ENCODE measurements around the gene SREBF2. TPM values are rescaled to one million over a fixed set of nuclear protein-coding genes. Genes with fewer than 3 reads are reported as not detected.

Gene SREBF2
- polyA plus RNA-seq, 3 donors: 22.2 to 25.1 (median 24.5) TPM

- H3K9ac ChIP-seq (ENCODE audit: insufficient read depth, low read length, poor library complexity, severe bottlenecking): no peak overlapping the region
- H4K20me1 ChIP-seq (ENCODE audit: insufficient read depth, low read length): peaks cover 7% of the 10 kb centered on the region
- H3K4me1 ChIP-seq (ENCODE audit: control insufficient read depth in 1 of 2, insufficient read depth in 2 of 2, low read length in 2 of 2): peaks cover 42 to 59% of the 10 kb centered on the region in 2 donors
- Mint-ChIP-seq H3K4me1 (peaks cover 46% of the 10 kb centered on the region), H3K36me3 (peaks cover 4 to 7% of the 10 kb centered on the region in 2 donors), H3K9me3 (peaks cover 0 to 18% (median 10%) of the 10 kb centered on the region in 7 donors), H3K4me3 (peak overlapping the region in 1 of 2 donors; percentile 62), H3K27ac (peak overlapping the region in 1 of 7 donors; percentile 20), H3K27me3 (ENCODE audit: low read depth in 3 of 3) (peaks cover 43 to 57% (median 52%) of the 10 kb centered on the region in 3 donors)
- no peak overlapping the region for H3K4me3 ChIP-seq (replicated peaks in 1 of 3; ENCODE audit: low read depth in 2 of 3, low read length in 3 of 3)
- no peaks in the 10 kb centered on the region for H3K36me3 ChIP-seq (replicated peaks in 1 of 2; ENCODE audit: control insufficient read depth in 1 of 2, insufficient read depth in 2 of 2, low read length in 2 of 2)
- no peak overlapping the region for H3K27ac ChIP-seq (ENCODE audit: low read depth in 1 of 2, low read length in 2 of 2)
- no peak overlapping the region for H3K4me2 ChIP-seq (replicated peaks; ENCODE audit: extremely low read depth, low read length, poor library complexity, severe bottlenecking)
- TF ChIP-seq, protein P1, sequence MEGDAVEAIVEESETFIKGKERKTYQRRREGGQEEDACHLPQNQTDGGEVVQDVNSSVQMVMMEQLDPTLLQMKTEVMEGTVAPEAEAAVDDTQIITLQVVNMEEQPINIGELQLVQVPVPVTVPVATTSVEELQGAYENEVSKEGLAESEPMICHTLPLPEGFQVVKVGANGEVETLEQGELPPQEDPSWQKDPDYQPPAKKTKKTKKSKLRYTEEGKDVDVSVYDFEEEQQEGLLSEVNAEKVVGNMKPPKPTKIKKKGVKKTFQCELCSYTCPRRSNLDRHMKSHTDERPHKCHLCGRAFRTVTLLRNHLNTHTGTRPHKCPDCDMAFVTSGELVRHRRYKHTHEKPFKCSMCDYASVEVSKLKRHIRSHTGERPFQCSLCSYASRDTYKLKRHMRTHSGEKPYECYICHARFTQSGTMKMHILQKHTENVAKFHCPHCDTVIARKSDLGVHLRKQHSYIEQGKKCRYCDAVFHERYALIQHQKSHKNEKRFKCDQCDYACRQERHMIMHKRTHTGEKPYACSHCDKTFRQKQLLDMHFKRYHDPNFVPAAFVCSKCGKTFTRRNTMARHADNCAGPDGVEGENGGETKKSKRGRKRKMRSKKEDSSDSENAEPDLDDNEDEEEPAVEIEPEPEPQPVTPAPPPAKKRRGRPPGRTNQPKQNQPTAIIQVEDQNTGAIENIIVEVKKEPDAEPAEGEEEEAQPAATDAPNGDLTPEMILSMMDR (IDR thresholded peaks at IDR 0.05): no peak
- H3K27me3 ChIP-seq (ENCODE audit: control insufficient read depth in 2 of 2, insufficient read depth in 2 of 2, low read length in 2 of 2): peaks cover 32 to 51% of the 10 kb centered on the region in 2 donors
- DNase-seq: no peak
- WGBS (ENCODE audit: insufficient coverage): 80% methylated on average over 7 of the region's 10 CpGs
- peaks cover 0 to 30% of the 10 kb centered on the region in 2 donors for H3K9me3 ChIP-seq (replicated peaks in 1 of 2; ENCODE audit: control insufficient read depth in 1 of 2, insufficient read depth in 1 of 2, low read length in 2 of 2)
- intact Hi-C loops (cut with micrococcal nuclease): no loop called here
- H2AFZ ChIP-seq (ENCODE audit: insufficient read depth, low read depth, low read length, poor library complexity, severe bottlenecking): no peak overlapping the region
- no peaks in the 10 kb centered on the region for H3K79me2 ChIP-seq (ENCODE audit: insufficient read depth, low read length)
Observed at GRCh38 chr22:41916745-41917358, 83.9 kb downstream of the SREBF2 start.

DNA sequence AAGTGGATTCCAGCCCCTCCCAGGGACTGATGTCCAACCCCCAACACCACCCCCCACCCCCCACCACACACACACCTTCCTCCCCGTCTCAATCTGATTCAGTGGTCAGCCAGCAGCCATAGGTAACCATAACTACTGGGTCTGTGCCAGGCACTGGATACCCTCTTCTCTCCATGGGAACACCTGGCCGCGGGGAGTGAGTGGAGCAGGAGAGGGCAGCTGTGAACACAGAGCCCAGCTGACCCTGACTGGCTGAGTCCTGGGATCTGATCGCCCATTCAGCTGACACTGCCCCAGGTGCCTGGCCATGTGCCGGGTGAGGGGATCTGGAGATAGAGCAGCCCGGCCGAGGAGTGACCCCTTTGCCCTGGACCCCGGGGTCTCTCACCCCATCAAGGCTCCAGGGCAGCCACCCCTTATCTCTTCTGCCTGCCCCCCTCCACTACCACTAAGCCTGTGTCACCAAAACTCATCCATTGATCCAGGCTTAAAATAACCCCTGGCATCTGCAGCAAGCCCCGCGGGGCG is 84.5 kb downstream of the SREBF2 start:
- Histone ChIP-seq H3K9me3 (replicated peaks in 1 of 2; ENCODE audit: control insufficient read depth in 1 of 2, insufficient read depth in 1 of 2, low read length in 2 of 2) (peaks cover 0 to 24% of the 10 kb centered on the region in 2 donors), H3K27me3 (ENCODE audit: control insufficient read depth in 2 of 2, insufficient read depth in 2 of 2, low read length in 2 of 2) (peaks cover 26 to 45% of the 10 kb centered on the region in 2 donors), H3K27ac (ENCODE audit: low read depth in 1 of 2, low read length in 2 of 2) (no peak overlapping the region), H2AFZ (ENCODE audit: insufficient read depth, low read depth, low read length, poor library complexity, severe bottlenecking) (no peak overlapping the region), H3K9ac (ENCODE audit: insufficient read depth, low read length, poor library complexity, severe bottlenecking) (no peak overlapping the region), H3K36me3 (replicated peaks in 1 of 2; ENCODE audit: control insufficient read depth in 1 of 2, insufficient read depth in 2 of 2, low read length in 2 of 2) (no peaks in the 10 kb centered on the region), H3K79me2 (ENCODE audit: insufficient read depth, low read length) (no peaks in the 10 kb centered on the region), H4K20me1 (ENCODE audit: insufficient read depth, low read length) (peaks cover 7% of the 10 kb centered on the region), H3K4me2 (replicated peaks; ENCODE audit: extremely low read depth, low read length, poor library complexity, severe bottlenecking) (peak overlapping the region; percentile 45), H3K4me1 (ENCODE audit: control insufficient read depth in 1 of 2, insufficient read depth in 2 of 2, low read length in 2 of 2) (peaks cover 42 to 60% of the 10 kb centered on the region in 2 donors), H3K4me3 (replicated peaks in 1 of 3; ENCODE audit: low read depth in 2 of 3, low read length in 3 of 3) (no peak overlapping the region)
- no peak overlapping the region for H3K27ac Mint-ChIP-seq
- TF ChIP-seq, protein P1 (IDR thresholded peaks at IDR 0.05): no peak
- H3K4me1 Mint-ChIP-seq: peaks cover 49% of the 10 kb centered on the region
- 89% methylated on average over 10 of the region's 11 CpGs for WGBS (ENCODE audit: insufficient coverage)
- peaks cover 0 to 13% (median 9%) of the 10 kb centered on the region in 7 donors for H3K9me3 Mint-ChIP-seq
- H3K27me3 Mint-ChIP-seq (ENCODE audit: low read depth in 3 of 3): peaks cover 37 to 51% (median 46%) of the 10 kb centered on the region in 3 donors
- peak overlapping the region in 1 of 2 donors; percentile 62 for H3K4me3 Mint-ChIP-seq
- intact Hi-C loops (cut with micrococcal nuclease): no loop called here
- H3K36me3 Mint-ChIP-seq: peaks cover 3 to 7% of the 10 kb centered on the region in 2 donors
- no peak for DNase-seq

Measured in CD14-positive monocyte (primary cell).